Gastrocnemius medialis (tissue), 4 donors: ENCODE results near the gene FRA10AC1. TPM values are rescaled to one million over a fixed set of nuclear protein-coding genes. Genes with fewer than 3 reads are reported as not detected.

Source experiments
- ATAC-seq, 2 donors: fragments of 150-250 bp; one replicate each; pipeline ENCODE4 v1.9.1; 2016
- DNase-seq, 2 donors: peaks; one replicate each; pipeline ENCODE4 v3.0.0-alpha.2; 2019
- H3K27ac ChIP-seq, 4 donors: fragments of 200-600 bp; sonication (generic); 1 replicate in 1 of 4; 2 replicates in 3 of 4; pipeline ENCODE4 v1.5.1; 2016 to 2018; ENCODE audit warnings: mild to moderate bottlenecking in 2 of 4, moderate library complexity in 1 of 4
- H3K27me3 ChIP-seq, 3 donors: fragments of 200-600 bp; sonication (generic) in 2 of 3; 1 replicate in 1 of 3; 2 replicates in 2 of 3; pipeline versions ENCODE4 v1.5.1 to v1.6.0; 2016 to 2019; ENCODE audit warnings: mild to moderate bottlenecking in 1 of 3, moderate library complexity in 1 of 3
- H3K36me3 ChIP-seq, 2 donors: fragments of 200-600 bp; sonication (generic) in 1 of 2; one replicate each; pipeline ENCODE4 v1.5.1; 2017 to 2018
- H3K4me1 ChIP-seq, 2 donors: fragments of 200-600 bp; sonication (generic) in 1 of 2; one replicate each; pipeline ENCODE4 v1.5.1; 2016 to 2017; ENCODE audit warnings: mild to moderate bottlenecking in 2 of 2
- H3K4me3 ChIP-seq, 4 donors: fragments of 200-600 bp; sonication (generic) in 3 of 4; 1 replicate in 1 of 4; 2 replicates in 3 of 4; pipeline ENCODE4 v1.5.1; 2016 to 2019; ENCODE audit warnings: mild to moderate bottlenecking in 2 of 4
- H3K9me3 ChIP-seq, 3 donors: fragments of 200-600 bp; sonication (generic) in 2 of 3; 1 replicate in 1 of 3; 2 replicates in 2 of 3; pipeline ENCODE4 v1.5.1; 2016 to 2019
- POLR2A ChIP-seq, 2 donors: fragments of 450-650 bp; IDR thresholded peaks; one replicate each; pipeline ENCODE4 v1.6.1; 2017; ENCODE audit warnings: antibody characterized with exemption in 2 of 2, mild to moderate bottlenecking in 2 of 2, moderate library complexity in 2 of 2
- in situ Hi-C, 4 donors: fragments of 200-750 bp; cut with MboI; loops; one replicate each; pipeline versions ENCODE4 v1.15.0 to v1.8.0; 2017; ENCODE audit warnings: low sequenced_read_pairs in 4 of 4
- intact Hi-C: fragments of 100-400 bp; cut with DNase I; formaldehyde crosslinking; loops from one replicate; pipeline ENCODE4 v1.15.1; 2023; ENCODE audit warnings: low total_unique reads
- total RNA-seq, 4 donors: library from RNA; depleted of rRNA; stranded (reverse); fragments of >200 nt; gene quantifications; one replicate each; pipeline versions ENCODE4 v1.1.0 to v1.2.3, GENCODE V29; 2016
- TF ChIP-seq, protein P1 (sequence below), 5 experiments: fragments of 450-650 bp in 3 of 5; fragments of 200-600 bp in 2 of 5; sonication (generic) in 2 of 5; IDR thresholded peaks in 4 of 5; conservative IDR thresholded peaks in 1 of 5; 1 replicate in 4 of 5; 2 replicates in 1 of 5; pipeline ENCODE4 v1.5.1; 2016 to 2019; ENCODE audit warnings: antibody characterized with exemption in 5 of 5, mild to moderate bottlenecking in 3 of 5, moderate library complexity in 3 of 5

The FRA10AC1 gene
- total RNA-seq, 4 donors from 2014 or later, result 4.9 to 10.5 (median 5.5) TPM

DNA sequence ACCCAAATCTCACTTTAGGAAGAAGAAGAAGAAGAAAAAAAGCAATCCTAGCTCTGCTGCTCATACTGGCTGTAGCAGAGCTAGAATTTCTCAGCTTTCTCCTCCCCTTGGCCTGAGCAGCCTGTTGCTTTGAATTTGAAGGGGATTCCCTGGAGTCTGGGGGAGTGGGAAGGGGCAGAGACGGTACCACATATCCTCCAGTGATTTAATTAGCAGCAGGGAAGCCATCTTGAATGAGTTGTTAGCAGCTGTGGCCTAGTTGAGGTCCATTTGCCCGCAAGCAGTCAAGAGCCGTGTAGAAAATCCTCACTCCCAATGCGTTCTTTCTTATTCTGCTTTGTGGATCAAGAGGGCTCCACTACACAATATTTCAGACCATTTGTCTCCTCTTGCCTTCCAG, 73.5 kb downstream of the FRA10AC1 start:
- Histone ChIP-seq H3K27me3 (no peaks in the 10 kb centered on the region), H3K4me1 (no peaks in the 10 kb centered on the region), H3K4me3 (no peak overlapping the region), H3K36me3 (no peaks in the 10 kb centered on the region), H3K9me3 (no peaks in the 10 kb centered on the region), H3K27ac (no peak overlapping the region)
- ATAC-seq (no peak), DNase-seq (no peak)
- in situ Hi-C loops (no loop called here), intact Hi-C loops (no loop called here)
- TF ChIP-seq, protein P1, sequence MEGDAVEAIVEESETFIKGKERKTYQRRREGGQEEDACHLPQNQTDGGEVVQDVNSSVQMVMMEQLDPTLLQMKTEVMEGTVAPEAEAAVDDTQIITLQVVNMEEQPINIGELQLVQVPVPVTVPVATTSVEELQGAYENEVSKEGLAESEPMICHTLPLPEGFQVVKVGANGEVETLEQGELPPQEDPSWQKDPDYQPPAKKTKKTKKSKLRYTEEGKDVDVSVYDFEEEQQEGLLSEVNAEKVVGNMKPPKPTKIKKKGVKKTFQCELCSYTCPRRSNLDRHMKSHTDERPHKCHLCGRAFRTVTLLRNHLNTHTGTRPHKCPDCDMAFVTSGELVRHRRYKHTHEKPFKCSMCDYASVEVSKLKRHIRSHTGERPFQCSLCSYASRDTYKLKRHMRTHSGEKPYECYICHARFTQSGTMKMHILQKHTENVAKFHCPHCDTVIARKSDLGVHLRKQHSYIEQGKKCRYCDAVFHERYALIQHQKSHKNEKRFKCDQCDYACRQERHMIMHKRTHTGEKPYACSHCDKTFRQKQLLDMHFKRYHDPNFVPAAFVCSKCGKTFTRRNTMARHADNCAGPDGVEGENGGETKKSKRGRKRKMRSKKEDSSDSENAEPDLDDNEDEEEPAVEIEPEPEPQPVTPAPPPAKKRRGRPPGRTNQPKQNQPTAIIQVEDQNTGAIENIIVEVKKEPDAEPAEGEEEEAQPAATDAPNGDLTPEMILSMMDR (IDR thresholded peaks at IDR 0.05 in 4 of 5, conservative IDR thresholded peaks at IDR 0.05 in 1 of 5), result no peak
- no peak for TF ChIP-seq POLR2A (IDR thresholded peaks at IDR 0.05)

DNA sequence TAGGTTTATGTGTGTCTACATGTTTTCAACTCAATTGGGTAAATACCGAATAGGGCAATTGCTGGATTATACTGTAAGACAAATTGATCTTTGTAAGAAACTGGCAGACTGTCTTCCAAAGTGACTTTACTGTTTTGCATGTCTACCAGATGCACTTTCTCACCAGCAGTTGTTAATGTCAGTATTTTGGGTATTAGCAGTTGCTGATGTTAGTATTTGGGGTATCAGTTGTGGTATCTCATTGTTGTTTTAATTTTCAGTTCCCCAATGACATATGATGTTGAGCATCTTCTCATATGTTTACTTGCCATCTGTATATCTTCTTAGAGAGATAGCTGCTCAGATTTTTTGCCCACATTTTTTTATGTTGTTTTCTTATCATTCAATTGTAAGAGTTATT, 79.5 kb downstream of the FRA10AC1 start:
- intact Hi-C loops, result no loop called here
- Histone ChIP-seq H3K36me3 (no peaks in the 10 kb centered on the region), H3K27me3 (no peaks in the 10 kb centered on the region), H3K27ac (no peak overlapping the region), H3K9me3 (no peaks in the 10 kb centered on the region), H3K4me1 (no peaks in the 10 kb centered on the region), H3K4me3 (no peak overlapping the region)
- in situ Hi-C loops, result no loop called here
- no peak for DNase-seq
- TF ChIP-seq, protein P1 (IDR thresholded peaks at IDR 0.05 in 4 of 5, conservative IDR thresholded peaks at IDR 0.05 in 1 of 5), result no peak
- TF ChIP-seq POLR2A (IDR thresholded peaks at IDR 0.05), result no peak
- no peak for ATAC-seq

DNA sequence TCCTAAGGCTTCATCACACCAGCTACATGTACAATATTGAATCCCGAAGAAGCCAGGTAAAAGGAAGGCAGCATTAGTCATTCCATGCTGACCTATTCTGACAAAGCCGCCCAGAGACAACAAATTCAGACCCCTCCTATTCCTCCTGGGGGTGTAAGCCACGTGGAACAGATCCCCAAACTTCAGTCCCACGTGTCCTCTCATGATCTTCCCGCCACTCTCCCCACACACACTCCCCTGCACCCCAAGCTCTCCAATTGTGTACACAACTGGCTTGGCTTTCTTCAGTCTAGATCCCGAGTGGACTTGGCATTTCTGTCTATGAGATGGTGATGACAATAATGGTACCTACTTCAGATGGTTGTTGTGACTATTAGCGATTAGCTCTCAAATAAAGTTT, 81.5 kb downstream of the FRA10AC1 start:
- H3K9me3 ChIP-seq, result no peaks in the 10 kb centered on the region
- H3K4me1 ChIP-seq, result no peaks in the 10 kb centered on the region
- no peak overlapping the region for H3K27ac ChIP-seq
- H3K36me3 ChIP-seq, result no peaks in the 10 kb centered on the region
- no peak overlapping the region for H3K4me3 ChIP-seq
- TF ChIP-seq POLR2A (IDR thresholded peaks at IDR 0.05), result no peak
- TF ChIP-seq, protein P1 (IDR thresholded peaks at IDR 0.05 in 4 of 5, conservative IDR thresholded peaks at IDR 0.05 in 1 of 5), result no peak
- intact Hi-C loops (no loop called here), in situ Hi-C loops (no loop called here)
- ATAC-seq (no peak), DNase-seq (no peak)
- H3K27me3 ChIP-seq, result no peaks in the 10 kb centered on the region

Other genes with a start within 250 kb of the FRA10AC1 start
- gene MYOF, start 220.3 kb downstream of the FRA10AC1 start, total RNA-seq, result 10 to 100 TPM in 1 of 4 donors, 1 to 10 TPM in 3; 4.1 to 10.3 (median 6.3) TPM
- gene CEP55, start 206.0 kb downstream of the FRA10AC1 start, total RNA-seq, result under 1 TPM; 0.32 to 0.62 (median 0.37) TPM
- under 1 TPM in 2 of 4 donors, not detected in 2; 0.10 to 0.17 TPM for gene FFAR4, start 135.9 kb downstream of the FRA10AC1 start, total RNA-seq
- gene RBP4, start 101.4 kb downstream of the FRA10AC1 start, total RNA-seq, result 10 to 100 TPM in 1 of 4 donors, 1 to 10 TPM in 3; 3.8 to 16.2 (median 7.7) TPM
- not detected for gene PDE6C, start 90.1 kb downstream of the FRA10AC1 start, total RNA-seq
- 10 to 100 TPM in 1 of 4 donors, under 1 TPM in 1, not detected in 2; 0.33 to 12.6 TPM for gene LGI1, start 55.3 kb upstream of the FRA10AC1 start, total RNA-seq
- gene SLC35G1, start 191.4 kb upstream of the FRA10AC1 start, total RNA-seq, result 1 to 10 TPM in 2 of 4 donors, under 1 TPM in 2; 0.78 to 3.4 (median 0.97) TPM